Liver (tissue), 9 donors: ENCODE results near the gene ZNF488. TPM values are rescaled to one million over a fixed set of nuclear protein-coding genes. Genes with fewer than 3 reads are reported as not detected.

Experiments
- DNase-seq: peaks from one replicate; pipeline ENCODE4 v3.0.0-alpha.2; 2017; ENCODE audit warnings: low spot score
- H3K27ac ChIP-seq, 2 donors: one replicate each; pipeline ENCODE4 v1.7.0; 2013; ENCODE audit warnings: inconsistent platforms in 2 of 2, low read length in 2 of 2, control low read depth in 1 of 2, low read depth in 1 of 2, mild to moderate bottlenecking in 1 of 2
- H3K27me3 ChIP-seq, 4 donors: one replicate each; pipeline versions ENCODE4 v1.6.1 to v1.7.0; 2013; ENCODE audit warnings: low read length in 3 of 4, inconsistent platforms in 1 of 4, mild to moderate bottlenecking in 1 of 4, moderate library complexity in 1 of 4; ENCODE audit not compliant: control insufficient read depth in 4 of 4, insufficient read depth in 4 of 4
- H3K36me3 ChIP-seq, 4 donors: one replicate each; pipeline versions ENCODE4 v1.6.1 to v1.7.0; 2013; ENCODE audit warnings: low read length in 3 of 4, mild to moderate bottlenecking in 3 of 4, low read depth in 1 of 4, moderate library complexity in 1 of 4; ENCODE audit not compliant: control insufficient read depth in 4 of 4, insufficient read depth in 3 of 4
- H3K4me1 ChIP-seq, 4 donors: one replicate each; pipeline versions ENCODE4 v1.6.1 to v1.7.0; 2013; ENCODE audit warnings: low read length in 3 of 4, mild to moderate bottlenecking in 3 of 4, moderate library complexity in 1 of 4; ENCODE audit not compliant: control insufficient read depth in 4 of 4, insufficient read depth in 4 of 4
- H3K4me3 ChIP-seq, 3 donors: one replicate each; pipeline versions ENCODE4 v1.6.1 to v1.7.0; 2013; ENCODE audit warnings: low read length in 3 of 3, control low read depth in 1 of 3, low read depth in 1 of 3, mild to moderate bottlenecking in 1 of 3
- H3K9ac ChIP-seq, 2 donors: one replicate each; pipeline ENCODE4 v1.7.0; 2013; ENCODE audit warnings: low read length in 2 of 2, mild to moderate bottlenecking in 2 of 2, moderate library complexity in 2 of 2, control low read depth in 1 of 2, low read depth in 1 of 2
- H3K9me3 ChIP-seq, 4 donors: one replicate each; pipeline versions ENCODE4 v1.6.1 to v1.7.0; 2013; ENCODE audit warnings: low read length in 3 of 4; ENCODE audit not compliant: control insufficient read depth in 4 of 4
- EGR1 ChIP-seq, 2 donors: IDR thresholded peaks; 2 replicates each; pipeline ENCODE4 v1.6.1; 2016 to 2018; ENCODE audit warnings: antibody characterized with exemption in 2 of 2, low read depth in 2 of 2
- FOXA1 ChIP-seq: IDR thresholded peaks from 2 replicates; pipeline ENCODE4 v1.6.1; 2016; ENCODE audit warnings: antibody characterized with exemption
- HNF4A ChIP-seq, 2 donors: conservative IDR thresholded peaks; 2 replicates each; pipeline ENCODE4 v1.6.1; 2016; ENCODE audit warnings: antibody characterized with exemption in 2 of 2, mild to moderate bottlenecking in 2 of 2
- HNF4G ChIP-seq: IDR thresholded peaks from 2 replicates; pipeline ENCODE4 v1.6.1; 2016; ENCODE audit warnings: antibody characterized with exemption
- JUND ChIP-seq, 2 donors: IDR thresholded peaks; 2 replicates each; pipeline ENCODE4 v1.6.1; 2016; ENCODE audit warnings: antibody characterized with exemption in 2 of 2
- REST ChIP-seq: IDR thresholded peaks from 2 replicates; pipeline ENCODE4 v1.6.1; 2016; ENCODE audit warnings: antibody characterized with exemption, mild to moderate bottlenecking
- SP1 ChIP-seq: IDR thresholded peaks from 2 replicates; pipeline ENCODE4 v1.6.1; 2018; ENCODE audit warnings: antibody characterized with exemption, mild to moderate bottlenecking
- TAF1 ChIP-seq: conservative IDR thresholded peaks from 2 replicates; pipeline ENCODE4 v1.6.1; 2016; ENCODE audit warnings: antibody characterized with exemption, mild to moderate bottlenecking
- YY1 ChIP-seq: IDR thresholded peaks from 2 replicates; pipeline ENCODE4 v1.6.1; 2016; ENCODE audit warnings: antibody characterized with exemption, mild to moderate bottlenecking
- WGBS: extraction: QIAGEN DNeasy Blood & Tissue Kit; methylation state at CpG from one replicate; pipeline ENCODE4 v1.1.7; 2013; 5-methylcytosine and 5-hydroxymethylcytosine counted together
- polyA plus RNA-seq, 2 donors: library from polyadenylated mRNA; stranded (reverse) in 1 of 2; unstranded in 1 of 2; fragments of 200-250 nt in 1 of 2; fragments of >200 nt in 1 of 2; fragmentation: Nextera tagmentation in 1 of 2; extraction: Ambion mirVana in 1 of 2; gene quantifications; one replicate each; pipeline versions ENCODE4 v1.2.1 to v1.2.3, GENCODE V29; 2013 to 2015
- total RNA-seq, 2 donors: library from RNA; depleted of rRNA; stranded (reverse); fragments of >200 nt; gene quantifications; one replicate each; pipeline ENCODE4 v1.2.3, GENCODE V29; 2014
- TF ChIP-seq, protein P1 (sequence below): fragments of 150-350 bp; IDR thresholded peaks from 2 replicates; pipeline ENCODE4 v1.5.1; 2017; ENCODE audit warnings: improper control_type of control experiment, low read depth, low read length; ENCODE audit not compliant: missing input control
- donor health status: healthy.
- donor health status: healthy.
- donor health status: healthy.
- donor health status: healthy.
- donor health status: healthy.

Gene ZNF488
- total and polyA plus RNA-seq, 4 donors, result 0.02 to 0.09 TPM; not detected in 2

GRCh38 chr10:47406548-47406869, 22.4 kb upstream of the ZNF488 start:
- Histone ChIP-seq H3K27ac (no peak overlapping the region), H3K4me3 (no peak overlapping the region), H3K9ac (no peak overlapping the region), H3K27me3 (peaks cover 0 to 8% (median 0%) of the 10 kb centered on the region in 4 donors), H3K9me3 (no peaks in the 10 kb centered on the region), H3K36me3 (no peaks in the 10 kb centered on the region), H3K4me1 (no peaks in the 10 kb centered on the region)
- peak; percentile 31 for DNase-seq
- WGBS, result 89% methylated on average over 4 of the region's 4 CpGs
- TF ChIP-seq FOXA1 (no peak), SP1 (no peak), HNF4G (no peak)
- TF ChIP-seq, protein P1, sequence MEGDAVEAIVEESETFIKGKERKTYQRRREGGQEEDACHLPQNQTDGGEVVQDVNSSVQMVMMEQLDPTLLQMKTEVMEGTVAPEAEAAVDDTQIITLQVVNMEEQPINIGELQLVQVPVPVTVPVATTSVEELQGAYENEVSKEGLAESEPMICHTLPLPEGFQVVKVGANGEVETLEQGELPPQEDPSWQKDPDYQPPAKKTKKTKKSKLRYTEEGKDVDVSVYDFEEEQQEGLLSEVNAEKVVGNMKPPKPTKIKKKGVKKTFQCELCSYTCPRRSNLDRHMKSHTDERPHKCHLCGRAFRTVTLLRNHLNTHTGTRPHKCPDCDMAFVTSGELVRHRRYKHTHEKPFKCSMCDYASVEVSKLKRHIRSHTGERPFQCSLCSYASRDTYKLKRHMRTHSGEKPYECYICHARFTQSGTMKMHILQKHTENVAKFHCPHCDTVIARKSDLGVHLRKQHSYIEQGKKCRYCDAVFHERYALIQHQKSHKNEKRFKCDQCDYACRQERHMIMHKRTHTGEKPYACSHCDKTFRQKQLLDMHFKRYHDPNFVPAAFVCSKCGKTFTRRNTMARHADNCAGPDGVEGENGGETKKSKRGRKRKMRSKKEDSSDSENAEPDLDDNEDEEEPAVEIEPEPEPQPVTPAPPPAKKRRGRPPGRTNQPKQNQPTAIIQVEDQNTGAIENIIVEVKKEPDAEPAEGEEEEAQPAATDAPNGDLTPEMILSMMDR, result no peak

DNA sequence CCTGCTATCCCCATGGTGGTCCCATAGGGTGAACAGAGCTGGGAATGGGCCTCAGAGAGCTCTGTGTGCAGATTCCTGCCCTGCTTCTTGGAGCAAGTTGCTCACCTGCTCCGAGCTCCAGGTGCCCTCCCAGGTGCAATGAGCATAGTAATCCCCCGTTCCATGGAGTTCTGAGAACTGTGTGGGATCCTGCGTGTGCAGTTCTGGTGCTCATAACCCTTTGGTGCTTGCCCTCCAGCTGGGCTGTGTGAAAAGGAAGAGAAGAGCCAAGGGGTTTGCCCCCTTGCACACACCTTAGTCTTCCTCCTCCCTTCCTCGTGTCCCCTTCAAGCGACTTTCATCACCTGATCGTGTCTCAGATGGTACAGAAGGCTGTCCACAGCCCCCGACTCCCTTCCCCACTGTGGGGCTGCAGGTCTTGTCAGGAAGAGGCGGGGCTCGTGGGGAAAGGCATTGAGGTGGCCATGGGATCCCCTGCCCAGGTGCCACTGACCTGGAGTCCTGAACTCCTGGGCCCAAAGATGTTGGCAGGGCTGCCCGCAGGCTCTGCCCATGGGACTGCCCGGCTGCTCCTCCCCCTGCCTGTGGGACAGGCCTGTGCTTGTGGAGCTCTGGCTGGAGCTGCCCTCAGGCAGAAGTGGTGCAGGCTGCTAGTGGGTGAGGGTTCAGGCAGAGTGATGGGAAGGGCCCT, 21.9 kb upstream of the ZNF488 start:
- peak; percentile 30 for DNase-seq
- Histone ChIP-seq H3K4me3 (no peak overlapping the region), H3K9me3 (no peaks in the 10 kb centered on the region), H3K4me1 (no peaks in the 10 kb centered on the region), H3K27me3 (peaks cover 0 to 8% (median 0%) of the 10 kb centered on the region in 4 donors), H3K27ac (no peak overlapping the region), H3K36me3 (no peaks in the 10 kb centered on the region), H3K9ac (no peak overlapping the region)
- 89% methylated on average over 11 of the region's 11 CpGs for WGBS
- no peak for TF ChIP-seq REST
- TF ChIP-seq EGR1 (IDR thresholded peaks at IDR 0.05; ENCODE audit: low read depth in 2 of 2), result no peak
- no peak for TF ChIP-seq YY1
- no peak for TF ChIP-seq TAF1

GRCh38 chr10:47404937-47405336, 20.8 kb upstream of the ZNF488 start:
- Histone ChIP-seq H3K9ac (no peak overlapping the region), H3K36me3 (no peaks in the 10 kb centered on the region), H3K27me3 (peaks cover 0 to 5% (median 0%) of the 10 kb centered on the region in 4 donors), H3K4me1 (no peaks in the 10 kb centered on the region), H3K4me3 (no peak overlapping the region), H3K27ac (no peak overlapping the region), H3K9me3 (no peaks in the 10 kb centered on the region)
- TF ChIP-seq REST (no peak), HNF4G (no peak), TAF1 (no peak), JUND (IDR thresholded peaks at IDR 0.05) (no peak), HNF4A (conservative IDR thresholded peaks at IDR 0.05) (no peak)
- TF ChIP-seq, protein P1, result no peak
- 92% methylated on average over 2 of the region's 2 CpGs for WGBS
- no peak for DNase-seq
